Effector CD8-positive, alpha-beta T cell (primary cell): Measurements from ENCODE around the gene KNDC1.
"Not testable (repeated sequence)": the region's sequence is repeated elsewhere in the genome, so short reads cannot be mapped to it uniquely, and the experiment has no call there.

ENCODE experiments used
- DNase-seq: peaks from one replicate; lab custom pipeline; 2025; lab: John Stamatoyannopoulos, UW

Gene KNDC1

DNA sequence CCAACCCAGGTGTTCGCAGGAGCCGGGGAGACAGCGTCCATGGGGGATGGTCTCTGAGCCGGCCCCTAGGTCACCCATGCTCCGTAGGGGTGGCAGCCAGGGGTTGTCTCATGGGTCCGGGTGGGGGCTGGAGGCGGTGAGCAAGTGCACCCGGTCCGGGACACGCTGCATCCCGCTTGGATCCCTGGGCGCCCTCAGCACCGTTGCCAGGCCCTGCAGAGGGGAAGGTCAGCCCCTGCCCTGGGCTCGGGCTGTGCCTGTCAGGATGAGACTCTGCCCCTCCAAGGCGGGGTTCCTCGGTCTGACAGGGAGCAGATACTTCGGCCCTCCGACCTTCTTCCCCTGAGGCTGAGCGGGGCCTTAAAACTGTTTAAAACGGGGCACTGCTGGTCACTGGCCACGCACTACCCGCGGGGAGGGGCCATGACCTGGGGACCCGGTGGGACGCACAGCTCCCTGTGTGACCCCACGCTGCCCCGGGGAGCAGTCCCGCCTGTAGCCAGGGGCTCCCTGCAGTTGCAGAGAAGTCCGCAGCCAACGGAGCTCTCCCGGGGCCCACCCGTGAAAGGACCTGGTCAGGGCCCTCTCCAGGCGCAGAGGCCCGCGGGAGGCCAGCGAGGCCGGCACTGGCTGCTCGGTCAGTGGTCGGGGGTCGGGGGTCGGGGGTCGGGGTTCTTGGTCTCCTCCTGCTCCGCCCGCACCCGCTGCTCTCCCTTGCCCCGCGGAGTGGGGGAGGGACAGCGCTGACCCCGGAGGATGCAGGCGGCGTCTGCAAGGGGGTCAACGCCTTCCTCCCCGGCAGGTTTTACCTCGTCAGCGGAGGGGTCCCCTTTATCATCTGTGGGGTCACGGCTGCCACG lies 33.4 kb upstream of the KNDC1 start:
- DNase-seq = no peak

DNA sequence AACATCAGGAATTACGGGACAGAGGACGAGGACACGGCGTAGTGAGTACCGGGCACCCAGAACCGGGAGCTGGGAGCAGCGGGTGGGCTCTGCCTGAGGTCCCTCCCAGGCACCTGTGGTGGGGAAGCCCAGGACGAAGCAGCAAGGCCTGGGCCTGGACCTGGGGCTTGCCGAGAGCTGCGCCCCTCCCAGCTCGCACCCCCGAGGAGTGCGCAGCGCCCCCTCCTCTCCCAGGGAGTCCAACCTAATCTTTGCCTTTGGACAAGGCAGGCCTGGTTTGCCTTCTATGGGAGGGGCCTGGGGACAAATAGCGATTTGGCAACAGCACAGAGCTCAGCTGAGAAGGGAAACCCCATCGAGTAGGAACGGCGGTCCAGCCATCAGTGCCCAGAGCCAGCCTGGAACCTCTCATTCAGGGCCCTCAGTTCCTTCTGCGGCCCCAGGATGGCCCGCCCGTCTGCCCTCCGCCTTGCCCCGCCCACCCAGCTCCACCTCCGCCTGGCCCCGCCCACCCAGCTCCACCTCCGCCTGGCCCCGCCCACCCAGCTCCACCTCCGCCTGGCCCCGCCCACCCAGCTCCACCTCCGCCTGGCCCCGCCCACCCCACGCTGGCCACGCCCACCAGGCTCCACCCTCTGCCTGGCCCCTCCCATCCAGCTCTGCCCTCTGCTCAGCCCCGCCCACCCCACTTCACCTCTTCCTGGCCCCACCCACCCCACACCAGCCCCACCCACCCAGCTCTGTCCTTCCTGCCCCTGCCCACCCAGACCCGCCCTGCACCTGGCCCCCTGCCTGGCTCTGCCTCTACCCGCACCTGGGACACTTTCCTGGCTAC lies 32.5 kb upstream of the KNDC1 start:
- no peak for DNase-seq

GRCh38 chr10:133128126-133129070 lies 31.6 kb upstream of the KNDC1 start:
- no peak for DNase-seq

GRCh38 chr10:133129071-133129858 lies 30.8 kb upstream of the KNDC1 start:
- no peak for DNase-seq

- DNase-seq = no peak
These were observed 30.0 kb upstream of the KNDC1 start for GRCh38 chr10:133129859-133130495.

- no peak for DNase-seq
These were observed 29.4 kb upstream of the KNDC1 start for GRCh38 chr10:133130602-133131001.

DNA sequence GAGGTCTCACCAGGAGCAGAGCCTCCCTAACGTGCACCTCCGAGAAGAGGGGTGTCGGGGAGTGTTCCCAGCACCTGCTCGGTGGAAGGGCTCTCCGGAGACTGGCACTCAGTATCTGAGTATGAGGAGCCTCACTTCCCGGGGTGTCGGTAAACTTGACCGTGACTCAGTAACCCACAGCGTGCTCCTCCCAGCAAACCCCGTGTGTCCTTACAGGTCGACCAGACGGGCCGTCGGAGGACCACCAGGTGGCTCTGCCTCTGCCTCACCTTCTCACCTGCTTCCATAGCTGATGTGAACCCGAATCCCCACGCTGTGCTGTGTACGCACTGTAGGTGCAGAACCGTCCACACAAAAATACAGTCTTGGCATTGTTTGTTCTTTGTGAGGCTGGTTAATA lies 29.0 kb upstream of the KNDC1 start:
- no peak for DNase-seq

- DNase-seq = no peak
These were observed 28.1 kb upstream of the KNDC1 start for GRCh38 chr10:133131734-133132472.

DNA sequence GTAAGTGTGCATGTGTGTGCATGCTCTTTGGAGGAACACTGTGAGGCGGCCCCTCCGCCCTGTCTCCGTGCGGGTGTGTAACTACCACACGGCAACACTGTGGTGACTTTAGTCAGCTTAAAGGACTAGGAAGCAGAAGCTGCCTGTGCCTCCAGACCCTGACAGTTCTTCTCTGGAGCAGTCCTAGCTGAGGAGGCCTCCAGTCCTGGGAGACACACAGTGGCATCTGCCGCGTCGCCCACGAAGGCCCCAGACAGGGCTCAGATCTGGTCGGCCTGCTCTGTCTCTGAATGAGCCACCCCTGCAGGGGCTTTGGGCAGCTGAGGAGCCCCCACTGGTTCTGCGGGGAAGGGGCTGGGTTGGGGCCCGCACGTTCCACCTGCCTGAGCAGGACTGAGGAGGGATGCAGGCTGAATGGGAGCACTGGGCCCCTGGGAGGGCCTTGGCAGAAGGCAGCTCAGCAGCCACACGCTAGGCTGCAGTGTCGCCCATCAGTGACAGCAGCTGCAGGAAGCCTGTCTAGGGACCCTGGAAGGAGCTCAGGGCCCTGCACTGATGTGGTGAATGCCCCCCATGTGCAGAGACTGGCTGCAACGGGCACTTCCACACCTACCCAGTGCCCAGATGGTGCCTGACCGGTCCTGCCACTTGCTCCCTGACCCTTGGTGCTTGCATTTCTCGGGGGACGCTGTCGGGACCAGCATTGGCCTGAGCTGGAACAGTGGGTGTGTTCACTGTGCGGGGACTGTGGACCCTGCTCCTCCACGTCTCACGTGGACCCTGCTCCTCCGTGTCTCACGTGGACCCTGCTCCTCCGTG lies 27.3 kb upstream of the KNDC1 start:
- DNase-seq = no peak

GRCh38 chr10:133133471-133134231 lies 26.4 kb upstream of the KNDC1 start:
- no peak for DNase-seq

DNA sequence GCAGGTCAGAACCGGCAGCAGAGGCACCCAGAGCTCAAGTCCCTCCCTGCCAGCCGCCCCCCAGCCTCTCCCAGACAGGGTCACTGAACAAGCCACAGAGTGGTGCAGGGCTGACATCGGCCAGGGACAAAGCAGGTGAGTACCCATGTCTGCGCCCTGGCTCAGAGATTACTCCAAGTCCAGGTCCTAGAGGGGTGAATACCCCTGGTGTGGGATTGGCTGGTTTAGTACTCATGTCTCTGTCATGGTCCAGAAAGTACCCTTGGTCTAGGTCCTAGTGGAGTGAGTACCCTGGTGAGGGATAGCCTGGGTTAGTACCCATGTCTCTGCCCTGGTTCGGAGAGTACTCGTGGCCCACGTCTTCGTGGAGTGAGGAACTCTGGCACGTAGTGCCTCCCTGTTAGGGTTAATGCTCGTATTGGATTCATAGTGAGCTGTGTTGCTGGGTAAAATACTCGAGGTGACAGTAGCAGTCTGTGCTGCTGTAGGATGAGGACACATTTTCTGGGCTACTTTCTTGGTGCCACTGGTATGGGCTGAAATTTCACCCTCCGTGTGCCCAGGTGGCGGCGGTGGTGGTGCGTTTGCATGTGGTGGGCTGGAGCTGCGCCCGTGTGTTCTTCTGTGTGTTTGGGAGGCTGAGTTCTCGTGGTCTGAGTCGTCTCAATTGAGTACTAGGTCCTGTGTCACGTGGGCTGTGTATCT lies 25.5 kb upstream of the KNDC1 start:
- DNase-seq = no peak

- DNase-seq = no peak
These were observed 24.9 kb upstream of the KNDC1 start for GRCh38 chr10:133135116-133135465.

DNA sequence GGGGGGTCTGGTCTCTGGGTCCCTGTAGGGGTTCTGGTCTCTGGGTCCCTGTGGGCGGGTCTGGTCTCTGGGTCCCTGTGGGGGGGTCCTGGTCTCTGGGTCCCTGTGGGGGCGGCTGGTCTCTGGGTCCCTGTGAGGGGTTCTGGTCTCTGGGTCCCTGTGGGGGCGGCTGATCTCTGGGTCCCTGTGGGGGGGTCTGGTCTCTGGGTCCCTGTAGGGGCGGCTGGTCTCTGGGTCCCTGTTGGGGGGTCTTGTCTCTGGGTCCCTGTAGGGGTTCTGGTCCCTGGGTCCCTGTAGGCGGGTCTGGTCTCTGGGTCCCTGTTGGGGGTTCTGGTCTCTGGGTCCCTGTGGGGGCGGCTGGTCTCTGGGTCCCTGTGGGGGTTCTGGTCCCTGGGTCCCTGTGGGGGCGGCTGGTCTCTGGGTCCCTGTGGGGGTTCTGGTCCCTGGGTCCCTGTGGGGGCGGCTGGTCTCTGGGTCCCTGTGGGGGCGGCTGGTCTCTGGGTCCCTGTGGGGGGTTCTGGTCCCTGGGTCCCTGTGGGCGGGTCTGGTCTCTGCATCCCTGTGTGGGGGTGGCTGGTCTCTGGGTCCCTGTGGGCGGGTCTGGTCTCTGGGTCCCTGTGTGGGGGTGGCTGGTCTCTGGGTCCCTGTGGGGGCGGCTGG lies 22.4 kb upstream of the KNDC1 start:
- DNase-seq = not testable (repeated sequence)

DNA sequence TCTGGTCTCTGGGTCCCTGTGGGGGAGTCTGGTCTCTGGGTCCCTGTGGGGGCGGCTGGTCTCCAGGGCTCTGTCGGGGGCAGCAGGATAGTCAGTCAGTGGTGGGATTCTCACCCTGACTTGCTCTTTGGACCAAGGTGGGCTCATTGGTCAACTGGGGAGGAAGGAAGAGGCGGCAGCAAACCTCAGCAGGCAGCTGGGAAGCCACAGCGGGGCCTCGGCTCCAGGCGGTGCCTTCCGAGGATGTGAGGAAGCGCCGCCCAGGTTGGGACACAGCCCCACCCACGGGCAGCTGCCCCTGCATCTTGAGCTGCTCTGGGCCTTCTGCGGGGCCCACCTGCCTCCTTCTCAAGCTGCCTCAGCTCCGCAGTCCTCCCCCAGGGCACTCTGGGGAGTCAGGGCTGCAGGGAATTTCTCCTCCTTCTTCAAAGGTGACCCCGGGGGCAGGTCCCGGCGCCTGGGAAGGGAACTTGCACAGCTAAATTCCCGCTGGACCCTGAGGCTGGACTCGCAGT lies 20.4 kb upstream of the KNDC1 start:
- DNase-seq = no peak

GRCh38 chr10:133140417-133141143 lies 19.4 kb upstream of the KNDC1 start:
- no peak for DNase-seq
